HG03354 (cell line): Measurements from ENCODE around the gene ZNF574.

Experiments used
- ATAC-seq: cut with Tn5 transposase; IDR thresholded peaks from one replicate; pipeline ENCODE4 v1.9.1; 2021; ENCODE audit warnings: mild to moderate bottlenecking; ENCODE audit not compliant: unreplicated experiment, poor library complexity, severe bottlenecking

Gene ZNF574

DNA sequence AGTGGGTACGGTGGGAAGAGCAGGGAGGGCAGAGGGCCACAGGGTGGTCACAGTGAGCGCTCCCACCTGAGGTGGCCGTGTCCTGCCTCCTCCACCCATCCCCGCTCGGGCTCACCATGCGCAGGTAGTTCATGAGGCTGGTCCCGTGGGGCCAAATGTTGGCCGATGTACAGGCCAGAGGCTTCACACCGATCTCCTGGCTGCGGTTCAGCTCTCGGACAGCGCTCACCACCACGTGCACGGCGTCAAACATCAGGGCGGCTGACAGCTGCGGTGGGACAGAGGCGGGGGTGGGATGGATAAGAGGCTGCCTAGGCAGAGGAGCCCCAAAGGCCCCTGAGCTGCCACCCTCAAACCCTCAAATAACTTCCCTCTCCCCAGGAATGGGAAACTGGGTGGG lies 21.8 kb upstream of the ZNF574 start:
- ATAC-seq, result no peak

- ATAC-seq, result no peak
These were observed 18.1 kb upstream of the ZNF574 start for GRCh38 chr19:42057846-42058245.

DNA sequence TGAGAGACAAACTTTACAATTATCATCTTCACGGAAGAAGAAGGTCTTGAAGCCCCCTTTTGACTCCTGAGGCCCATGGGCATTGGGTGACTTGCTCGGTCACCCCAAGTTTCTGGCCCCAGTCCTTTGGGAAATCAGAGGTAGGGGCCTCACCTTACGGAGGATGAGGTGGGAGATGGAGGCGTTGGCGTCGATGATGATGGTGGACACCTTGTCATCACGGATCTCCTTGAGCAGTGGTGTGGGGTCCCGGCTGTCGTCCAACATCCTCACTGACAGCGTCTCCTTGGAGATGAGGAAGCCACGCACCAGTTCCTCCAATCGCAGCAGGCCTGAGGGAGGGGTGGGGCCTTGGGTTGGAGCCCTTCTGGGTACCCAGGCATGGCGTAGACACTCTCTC lies 16.8 kb upstream of the ZNF574 start:
- ATAC-seq, result no peak

DNA sequence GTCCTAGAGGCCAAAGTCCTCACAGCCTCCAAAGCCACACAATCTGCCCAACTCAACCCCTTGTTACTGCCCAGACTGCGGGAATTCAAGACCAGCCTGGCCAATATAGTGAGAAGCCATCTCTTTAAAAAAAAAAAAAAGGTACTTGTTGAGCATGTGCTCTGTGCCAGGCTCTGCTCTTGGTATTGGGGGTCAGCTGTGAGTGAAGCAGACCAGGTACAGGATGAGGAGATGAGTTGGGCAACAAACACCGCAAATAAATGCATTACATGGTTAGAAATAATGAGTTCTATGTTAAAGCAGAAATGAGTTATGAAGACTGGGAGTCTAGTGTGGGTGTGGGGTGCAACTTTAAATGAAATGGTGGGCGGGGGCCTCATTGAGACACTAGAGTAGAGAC lies 15.8 kb upstream of the ZNF574 start:
- ATAC-seq, result no peak

- ATAC-seq, result no peak
These were observed 13.6 kb upstream of the ZNF574 start for GRCh38 chr19:42062381-42062780.

- no peak for ATAC-seq
These were observed 11.5 kb upstream of the ZNF574 start for GRCh38 chr19:42064432-42064831.

DNA sequence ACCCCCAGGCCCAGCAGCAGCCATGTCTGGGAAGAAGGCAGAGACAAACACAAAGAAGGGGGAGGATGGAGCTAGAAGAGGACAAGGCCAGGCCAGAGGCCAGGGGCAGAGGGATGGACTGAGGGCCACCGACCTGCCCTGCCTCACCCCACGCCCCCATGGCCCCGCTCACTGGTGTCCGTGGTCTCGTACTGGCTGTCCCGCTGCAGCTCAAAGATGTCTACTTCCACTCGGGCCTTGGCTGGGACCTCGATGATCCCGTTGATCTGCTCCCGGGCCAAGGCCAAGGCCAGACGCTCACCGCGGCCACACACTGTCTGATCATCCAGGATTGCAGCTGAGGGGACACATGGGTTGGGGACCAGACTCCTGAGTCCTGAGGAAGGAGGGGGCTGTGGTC lies 10.9 kb upstream of the ZNF574 start:
- no peak for ATAC-seq

- no peak for ATAC-seq
These were observed 10.5 kb upstream of the ZNF574 start for GRCh38 chr19:42065511-42065910.

- no peak for ATAC-seq
These were observed 9.8 kb upstream of the ZNF574 start for GRCh38 chr19:42066075-42066754.

DNA sequence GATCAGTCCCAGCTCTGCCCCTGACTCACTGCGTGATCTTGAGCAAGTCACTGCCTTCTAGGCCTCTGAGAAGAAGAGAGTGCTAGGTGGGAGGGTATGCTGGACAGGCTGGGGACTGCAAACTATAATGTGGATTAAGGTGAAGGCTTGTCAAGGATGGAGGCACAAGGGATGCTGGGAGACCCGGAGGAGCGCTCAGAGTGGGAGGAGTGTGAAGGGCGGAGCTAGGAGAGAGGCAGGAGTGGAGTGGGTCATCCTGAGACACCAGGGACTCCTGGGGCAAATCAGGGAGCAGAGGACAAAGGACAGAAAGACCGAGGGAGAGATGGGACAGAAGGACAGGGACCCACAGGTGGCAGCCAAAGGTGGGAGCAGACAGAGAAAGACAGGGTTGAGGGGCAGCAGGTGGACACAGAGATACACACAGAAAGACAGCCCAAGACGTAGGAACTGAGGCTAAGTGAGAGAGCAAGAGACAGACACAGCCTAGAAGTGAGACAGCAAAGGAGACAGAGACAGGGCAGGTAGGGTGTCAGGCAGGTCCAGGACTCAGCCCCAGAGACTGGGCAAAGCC lies 8.6 kb upstream of the ZNF574 start:
- ATAC-seq, result no peak

DNA sequence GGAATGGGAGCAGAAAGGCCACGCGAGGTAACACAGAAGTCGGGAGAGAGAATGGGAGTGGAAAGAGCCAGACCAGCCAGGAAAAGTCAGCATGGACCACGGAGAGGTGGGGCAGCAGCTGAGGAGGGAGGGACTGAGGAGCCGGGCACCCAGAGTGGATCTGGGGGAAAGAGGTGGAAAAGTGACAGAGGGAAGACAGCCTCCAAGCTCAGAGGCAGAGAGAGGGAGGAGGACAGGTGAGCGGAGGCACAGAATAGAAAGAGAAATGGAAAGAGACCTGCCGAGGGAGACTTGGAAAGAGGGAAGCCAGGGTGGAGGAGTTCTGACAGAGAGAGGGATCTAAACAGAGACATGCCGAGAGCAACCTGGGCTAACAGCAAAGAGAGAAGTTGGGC lies 7.6 kb upstream of the ZNF574 start:
- ATAC-seq, result no peak

DNA sequence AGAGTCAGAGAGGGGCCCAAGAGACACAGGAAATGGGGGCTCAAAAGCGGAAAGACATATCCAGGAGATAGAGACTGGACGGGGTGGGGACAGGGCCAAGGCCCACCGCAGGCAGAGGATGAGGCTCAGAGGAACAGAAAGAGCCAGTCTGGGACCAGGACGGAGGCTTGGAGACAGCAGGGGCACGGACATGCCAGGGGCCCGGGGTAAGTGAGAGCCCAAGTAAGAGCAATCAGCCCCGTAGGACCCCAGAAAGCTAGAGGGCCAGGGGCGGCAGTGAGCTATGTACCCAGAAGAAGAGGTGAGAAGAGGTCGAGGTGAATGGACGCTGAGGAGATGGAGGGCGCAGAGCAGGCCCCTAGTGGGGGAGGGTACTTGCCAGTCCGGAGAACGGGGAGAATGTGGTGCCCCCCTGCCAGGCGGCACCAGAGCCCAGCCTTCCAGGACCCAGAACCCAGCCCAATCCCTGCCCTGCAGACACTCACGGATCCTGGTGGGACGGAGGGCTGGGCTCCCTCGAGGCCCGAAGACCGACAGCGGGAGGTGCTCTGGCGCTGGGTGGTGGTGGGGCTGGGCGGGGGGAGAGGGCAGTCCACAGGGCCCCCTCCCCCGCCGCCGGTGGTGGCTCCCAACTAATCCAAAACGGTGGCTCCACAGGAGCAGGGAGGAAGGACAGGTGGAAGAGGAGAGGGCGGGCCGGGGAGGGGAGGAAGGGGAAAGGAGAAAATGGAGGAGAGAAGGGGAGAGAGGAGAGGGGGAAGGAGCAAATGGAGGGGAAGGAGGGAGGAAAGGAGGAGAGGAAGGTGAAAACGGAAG lies 7.0 kb upstream of the ZNF574 start:
- no peak for ATAC-seq

DNA sequence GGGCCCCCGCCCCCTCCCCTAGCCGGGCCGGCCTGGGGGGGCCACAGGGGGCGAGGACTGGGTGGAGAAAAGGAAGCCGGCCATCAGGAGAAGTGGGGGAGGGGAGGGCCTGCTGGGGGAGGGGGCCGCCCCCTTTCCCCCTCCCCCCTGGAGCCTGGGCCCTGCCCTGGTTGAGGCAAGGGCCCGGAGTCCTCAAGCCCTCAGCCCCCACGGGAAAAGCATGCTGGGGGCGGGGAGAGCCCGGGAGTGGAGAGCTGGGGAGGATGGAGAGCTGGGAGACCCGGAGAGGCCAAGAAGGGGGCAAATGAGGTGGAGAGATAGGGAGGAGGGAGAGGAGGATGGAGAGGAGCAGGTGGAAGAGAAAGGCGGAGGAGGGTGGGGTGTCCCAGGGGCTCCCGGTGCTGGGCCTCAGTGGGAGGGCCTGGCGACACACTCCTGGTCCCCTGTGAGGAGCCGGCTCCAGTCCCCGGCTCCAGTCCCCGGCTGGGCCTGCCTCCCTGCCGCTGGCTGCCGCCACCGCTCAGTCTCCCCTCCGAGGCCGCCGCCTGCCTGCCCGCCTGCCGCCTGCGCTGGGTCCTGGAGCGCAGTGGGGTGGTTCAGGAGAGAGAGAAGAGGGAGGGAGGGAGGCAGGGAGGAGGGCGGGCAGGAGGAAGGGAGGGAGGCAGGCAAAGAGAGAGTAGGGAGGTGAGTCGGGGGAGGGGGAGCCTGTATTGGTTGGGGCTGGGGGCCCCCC lies 6.2 kb upstream of the ZNF574 start, which contains the start of gene GRIK5:
Gene GRIK5 (minus strand): TSS at position 588 of the 733 bp plus-strand sequence. CDS start 4,436 bp downstream, outside the sequence.
- no peak for ATAC-seq

DNA sequence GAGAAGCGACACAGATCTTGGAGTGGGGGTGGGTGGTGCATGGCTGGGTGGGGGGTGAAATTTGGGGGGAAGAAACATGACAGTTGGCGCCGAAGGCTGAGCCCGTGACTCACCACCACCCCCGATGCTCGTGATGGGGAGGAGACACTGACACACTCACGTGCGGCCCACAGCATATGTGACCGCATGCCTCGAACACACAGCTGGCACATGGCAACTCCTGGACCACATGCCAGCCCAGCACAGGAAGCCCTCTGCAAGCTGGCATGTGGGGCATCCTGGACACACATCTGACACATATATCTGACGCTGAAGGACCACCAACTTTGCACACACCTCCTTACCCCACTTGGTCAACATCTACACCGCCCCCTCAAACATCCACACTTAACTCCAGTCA lies 4.7 kb upstream of the ZNF574 start:
- ATAC-seq, result no peak

DNA sequence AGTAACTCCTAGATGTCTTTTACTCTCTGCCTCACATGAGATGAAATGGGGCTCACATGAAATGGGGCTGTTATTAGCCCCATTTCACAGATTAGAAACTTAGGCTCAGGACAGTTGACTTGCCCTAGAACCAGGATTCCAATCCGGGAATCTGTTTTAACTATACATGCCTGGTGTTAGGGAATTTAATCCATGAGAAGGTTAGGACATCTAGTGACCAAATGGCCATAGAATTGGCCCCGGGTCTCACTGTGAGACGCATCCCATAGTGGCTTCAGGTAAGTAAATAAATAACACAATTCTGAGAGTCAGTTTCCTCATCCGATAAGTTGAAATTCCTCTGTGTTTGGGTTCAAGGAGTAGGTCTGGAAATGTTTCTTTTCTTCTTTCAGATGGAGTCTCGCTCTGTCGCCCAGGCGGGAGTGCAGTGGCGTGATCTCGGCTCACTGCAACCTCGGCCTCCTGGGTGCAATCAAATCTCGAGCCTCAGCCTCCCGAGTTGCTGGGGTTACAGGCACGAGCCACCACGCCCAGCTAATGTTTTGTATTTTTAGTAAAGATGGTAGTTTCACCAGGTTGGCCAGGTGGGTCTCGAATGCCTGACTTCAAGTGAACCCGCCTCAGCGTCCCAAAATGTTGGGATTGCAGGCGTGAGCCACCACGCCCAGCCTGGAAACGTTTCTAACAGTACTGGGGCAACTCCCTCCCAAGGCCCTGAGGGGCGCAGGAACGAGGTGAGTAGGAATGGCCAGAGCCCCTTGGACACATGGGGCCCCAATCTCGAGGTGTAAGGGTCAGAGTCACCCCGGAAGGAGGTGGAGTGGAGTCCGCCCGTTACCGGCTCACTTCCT lies 1.2 kb upstream of the ZNF574 start:
- no peak for ATAC-seq

- no peak for ATAC-seq
These were observed 676 bp upstream of the ZNF574 start for GRCh38 chr19:42075364-42075615.

DNA sequence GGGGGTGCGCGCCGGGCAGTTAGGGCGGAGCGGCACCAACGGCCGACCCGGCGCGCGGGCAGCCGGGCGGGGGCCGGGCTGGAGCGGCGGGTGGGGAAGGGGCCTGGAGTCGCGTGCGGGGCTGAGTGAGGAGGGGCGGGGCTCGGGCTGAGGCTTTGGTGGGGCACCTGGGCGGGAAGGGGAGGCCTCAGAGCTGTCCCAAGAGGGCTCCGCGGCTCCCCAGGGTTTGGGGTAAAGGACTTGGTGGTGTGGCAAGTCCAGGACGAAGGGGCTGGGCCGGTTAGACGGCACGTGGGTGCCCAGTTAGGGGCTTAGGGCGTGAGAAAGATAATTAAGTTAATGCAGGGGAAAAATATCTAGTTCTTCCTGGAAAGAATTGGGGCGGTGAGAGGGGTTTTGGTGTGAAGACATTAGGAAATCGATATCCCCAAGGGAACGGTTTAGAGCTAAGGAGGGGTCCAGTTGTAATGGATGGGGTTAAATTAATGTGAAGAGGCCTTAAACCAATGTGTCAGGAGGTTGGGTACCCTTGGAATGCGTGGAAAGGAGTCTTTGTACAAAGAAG lies 496 bp downstream of the ZNF574 start:
- no peak for ATAC-seq

GRCh38 chr19:42078058-42078457 lies 2.1 kb downstream of the ZNF574 start:
- ATAC-seq, result no peak

- ATAC-seq, result no peak
These were observed 2.7 kb downstream of the ZNF574 start for GRCh38 chr19:42078538-42079275.
